Heart left ventricle (tissue), 16 donors: ENCODE data around the gene SPATA2. TPM values are rescaled to one million over a fixed set of nuclear protein-coding genes. Genes with fewer than 3 reads are reported as not detected.

Source experiments
- ATAC-seq, 4 donors: fragments of 200-7000 bp; cut with Tn5 transposase; one replicate each; pipeline ENCODE4 v1.9.1; 2020 to 2022; ENCODE audit warnings: moderate library complexity in 4 of 4, mild to moderate bottlenecking in 3 of 4, moderate number of reproducible peaks in 1 of 4
- DNase-seq, 5 donors: peaks; one replicate each; pipeline ENCODE4 v3.0.0-alpha.2; 2020
- H3K27ac ChIP-seq, 12 donors: fragments of 200-600 bp; sonication (generic) in 4 of 12; one replicate each; pipeline versions ENCODE4 v1.5.0 to v1.8.0; 2016 to 2022; ENCODE audit warnings: mild to moderate bottlenecking in 2 of 12
- H3K27me3 ChIP-seq, 9 donors: fragments of 200-600 bp; sonication (generic) in 2 of 9; one replicate each; pipeline versions ENCODE4 v1.5.1 to v1.8.0; 2016 to 2022; ENCODE audit warnings: mild to moderate bottlenecking in 3 of 9
- H3K36me3 ChIP-seq, 9 donors: fragments of 200-600 bp; sonication (generic) in 2 of 9; one replicate each; pipeline versions ENCODE4 v1.5.0 to v1.8.0; 2018 to 2022; ENCODE audit warnings: mild to moderate bottlenecking in 2 of 9
- H3K4me1 ChIP-seq, 12 donors: fragments of 200-600 bp; sonication (generic) in 4 of 12; one replicate each; pipeline versions ENCODE4 v1.5.0 to v1.8.0; 2016 to 2022; ENCODE audit warnings: mild to moderate bottlenecking in 3 of 12
- H3K4me3 ChIP-seq, 12 donors: fragments of 200-600 bp; sonication (generic) in 4 of 12; one replicate each; pipeline versions ENCODE4 v1.5.0 to v1.8.0; 2017 to 2022; ENCODE audit warnings: mild to moderate bottlenecking in 9 of 12, moderate library complexity in 4 of 12
- H3K9me3 ChIP-seq, 12 donors: fragments of 200-600 bp; sonication (generic) in 4 of 12; one replicate each; pipeline versions ENCODE4 v1.5.0 to v1.8.0; 2016 to 2022; ENCODE audit warnings: mild to moderate bottlenecking in 1 of 12
- POLR2A ChIP-seq, 2 donors: fragments of 450-650 bp; IDR thresholded peaks; one replicate each; pipeline ENCODE4 v1.6.1; 2017; ENCODE audit warnings: antibody characterized with exemption in 2 of 2, mild to moderate bottlenecking in 2 of 2, moderate library complexity in 2 of 2
- WGBS, 4 donors: extraction: QIAGEN DNeasy Blood & Tissue Kit in 2 of 4; methylation state at CpG; one replicate each; pipeline versions ENCODE4 v1.1.5 to v1.1.7; 2013 to 2018; 5-methylcytosine and 5-hydroxymethylcytosine counted together
- intact Hi-C, 10 donors: fragments of 100-400 bp; cut with DNase I; formaldehyde crosslinking; loops; one replicate each; pipeline versions ENCODE4 v1.11.1 to v1.14.2; 2022
- polyA plus RNA-seq, 2 donors: library from polyadenylated mRNA; stranded (reverse); fragments of 200-250 nt; gene quantifications; one replicate each; pipeline ENCODE4 v1.2.3, GENCODE V29; 2013
- total RNA-seq, 9 donors: library from RNA; depleted of rRNA in 2 of 9; stranded (reverse); fragments of >200 nt in 2 of 9; fragmentation: NEBNext Ultra II Directional in 3 of 9; extraction: Animal tissue kit (Norgen Biotek cat#: 25700) in 3 of 9; gene quantifications; one replicate each; pipeline versions ENCODE4 v1.1.0 to v1.2.4, GENCODE V29; 2016 to 2023
- TF ChIP-seq, protein P1 (sequence below), 12 donors: fragments of 200-600 bp; sonication (generic) in 4 of 12; IDR thresholded peaks; one replicate each; pipeline versions ENCODE4 v1.5.0 to v1.8.0; 2018 to 2022; ENCODE audit warnings: antibody characterized with exemption in 12 of 12, mild to moderate bottlenecking in 5 of 12
- donor health status: ischemic (EF 13 %, LVEDD 7.1; RV severe dilation, severe dysfunction).
- donor health status: healthy with polysubstance abuse.
- donor health status: DM: no; HTN: yes; CAD: no.
- donor health status: DM: no; HTN: no; CAD: no.
- donor health status: ischemic (EF 25% LVEDD 6.9; RV normal size, moderate dysfunction).
- donor health status: ischemic (EF 25% LVEDD 5.7; RV mildly dilated, moderate dysfunction).
- donor health status: healthy.
- donor health status: DM: yes; HTN: yes; CAD: no.
- donor health status: ischemic (EF 35%, LVEDD 5.7; RV mildly dilated, moderate dysfunction).
- donor health status: nonischemic (EF 11% LVEDD 7.7; RV severe dilation, severe dysfunction).
- donor health status: DM: yes; HTN: yes; CAD: no.
- donor health status: PGD.
- donor health status: ischemic (EF 29% LVEDD 5.4; RV normal size, mild dysfunction).
- donor health status: nonischemic (EF 23%, LVEDD 6.1; RV moderate dilation, normal function).

The SPATA2 gene
- total and polyA plus RNA-seq, 11 donors = 4.3 to 9.3 (median 7.8) TPM

DNA sequence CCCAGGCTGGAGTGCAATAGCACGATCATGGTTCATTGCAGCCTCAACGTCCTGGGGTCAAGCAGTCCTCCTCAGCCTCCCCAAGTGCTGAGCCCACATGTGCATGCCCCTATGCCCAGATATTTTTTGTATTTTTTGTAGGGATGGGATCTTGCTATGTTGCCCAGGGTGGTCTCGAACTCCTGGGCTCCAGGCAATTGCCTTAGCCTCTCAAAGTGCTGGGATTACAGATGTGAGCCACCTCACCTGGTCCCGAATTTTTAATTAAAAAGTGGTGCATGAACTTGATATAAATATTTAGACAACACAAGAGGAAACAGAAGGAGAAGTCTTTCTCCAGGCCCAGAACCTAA lies 13.8 kb upstream of the SPATA2 start:
- Histone ChIP-seq H3K27ac (no peak overlapping the region), H3K27me3 (no peaks in the 10 kb centered on the region), H3K4me3 (no peak overlapping the region), H3K4me1 (peaks cover 0 to 18% (median 1%) of the 10 kb centered on the region in 12 donors), H3K36me3 (no peaks in the 10 kb centered on the region), H3K9me3 (no peaks in the 10 kb centered on the region)
- ATAC-seq = peak in 1 of 4 donors; percentile 27
- TF ChIP-seq, protein P1, sequence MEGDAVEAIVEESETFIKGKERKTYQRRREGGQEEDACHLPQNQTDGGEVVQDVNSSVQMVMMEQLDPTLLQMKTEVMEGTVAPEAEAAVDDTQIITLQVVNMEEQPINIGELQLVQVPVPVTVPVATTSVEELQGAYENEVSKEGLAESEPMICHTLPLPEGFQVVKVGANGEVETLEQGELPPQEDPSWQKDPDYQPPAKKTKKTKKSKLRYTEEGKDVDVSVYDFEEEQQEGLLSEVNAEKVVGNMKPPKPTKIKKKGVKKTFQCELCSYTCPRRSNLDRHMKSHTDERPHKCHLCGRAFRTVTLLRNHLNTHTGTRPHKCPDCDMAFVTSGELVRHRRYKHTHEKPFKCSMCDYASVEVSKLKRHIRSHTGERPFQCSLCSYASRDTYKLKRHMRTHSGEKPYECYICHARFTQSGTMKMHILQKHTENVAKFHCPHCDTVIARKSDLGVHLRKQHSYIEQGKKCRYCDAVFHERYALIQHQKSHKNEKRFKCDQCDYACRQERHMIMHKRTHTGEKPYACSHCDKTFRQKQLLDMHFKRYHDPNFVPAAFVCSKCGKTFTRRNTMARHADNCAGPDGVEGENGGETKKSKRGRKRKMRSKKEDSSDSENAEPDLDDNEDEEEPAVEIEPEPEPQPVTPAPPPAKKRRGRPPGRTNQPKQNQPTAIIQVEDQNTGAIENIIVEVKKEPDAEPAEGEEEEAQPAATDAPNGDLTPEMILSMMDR (IDR thresholded peaks at IDR 0.05) = no peak
- TF ChIP-seq POLR2A (IDR thresholded peaks at IDR 0.05) = no peak
- DNase-seq = no peak
- 30 to 45% (median 37%) methylated on average over 4 of the region's 4 CpGs for WGBS, 4 donors
- intact Hi-C loops = loop anchor here in 6 of 10 donors (2.0 to 10.0 kb wide), 7 partner anchors 37 to 388 kb away; no protein-coding TSS in a partner anchor

DNA sequence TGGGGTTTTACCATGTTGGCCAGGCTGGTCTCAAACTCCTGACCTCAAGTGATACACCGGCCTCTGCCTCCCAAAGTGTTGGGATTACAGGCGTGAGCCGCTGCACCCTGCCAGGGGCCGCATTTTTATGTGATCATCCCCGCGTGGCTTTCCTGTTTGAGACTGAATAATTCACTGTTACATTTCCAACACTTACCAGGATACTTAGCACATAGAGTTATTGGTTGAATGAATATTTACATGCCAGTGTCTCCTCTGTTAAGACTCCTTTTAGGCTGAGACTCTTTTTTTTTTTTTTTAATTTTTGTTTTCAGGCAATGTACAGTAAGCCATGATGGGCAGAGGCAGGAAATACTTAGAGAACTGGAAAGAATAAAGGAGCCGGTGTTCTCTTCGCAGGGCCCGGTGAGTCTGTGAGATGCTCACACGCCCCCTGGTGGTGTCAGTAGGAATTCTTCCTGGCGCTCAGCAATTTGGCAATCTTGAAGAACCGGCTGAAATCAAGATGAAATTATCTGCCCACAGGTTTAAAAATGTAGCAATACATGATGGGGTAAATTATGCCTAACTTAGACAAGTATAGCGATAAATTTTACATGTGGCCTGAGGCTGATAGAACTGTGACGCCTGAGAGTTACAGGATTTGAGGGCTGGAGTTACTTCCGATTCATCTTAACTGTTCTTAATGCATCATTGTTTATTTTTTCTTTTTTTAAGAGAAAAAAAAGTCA lies 13.2 kb upstream of the SPATA2 start:
- H3K36me3 ChIP-seq = no peaks in the 10 kb centered on the region
- ATAC-seq = peak; percentile 80 to 87 (median 83)
- H3K9me3 ChIP-seq = no peaks in the 10 kb centered on the region
- H3K4me3 ChIP-seq = no peak overlapping the region
- DNase-seq = peak; percentile 65 to 81 (median 73)
- H3K27ac ChIP-seq = peak overlapping the region in 2 of 12 donors; percentile 7 to 61
- 14 to 18% (median 16%) methylated on average over 15 of the region's 15 CpGs for WGBS, 4 donors
- intact Hi-C loops = loop anchor here in 7 of 10 donors (1.0 to 10.0 kb wide), 8 partner anchors 36 to 388 kb away; no protein-coding TSS in a partner anchor
- TF ChIP-seq, protein P1 (IDR thresholded peaks at IDR 0.05) = peak; percentile 86 to 97 (median 92)
- TF ChIP-seq POLR2A (IDR thresholded peaks at IDR 0.05) = no peak
- H3K27me3 ChIP-seq = no peaks in the 10 kb centered on the region
- peaks cover 0 to 18% (median 1%) of the 10 kb centered on the region in 12 donors for H3K4me1 ChIP-seq

DNA sequence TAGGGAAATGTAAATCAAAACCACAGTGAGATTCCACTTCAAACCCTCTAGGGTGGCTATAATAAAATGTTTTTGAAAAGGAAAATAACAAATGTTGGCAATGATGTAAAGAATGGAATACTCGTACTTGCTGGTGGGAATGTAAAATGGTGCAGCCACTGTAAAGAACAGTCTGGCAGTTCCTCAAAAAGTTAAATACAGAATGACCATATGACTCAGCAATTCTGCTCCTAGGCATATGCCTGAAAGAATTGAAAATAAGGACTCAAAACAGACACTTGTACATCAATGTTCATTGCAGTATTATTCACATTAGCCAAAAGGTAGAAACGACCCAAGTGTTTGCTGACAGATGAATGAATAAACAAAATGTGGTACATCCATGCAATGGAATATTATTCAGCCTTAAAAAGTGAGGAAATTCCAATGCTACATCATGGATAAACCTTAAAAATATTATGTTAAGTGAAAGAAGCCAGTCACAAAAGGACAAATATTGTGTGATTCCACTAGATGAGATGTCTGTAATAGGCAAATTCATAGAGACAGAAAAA lies 10.6 kb upstream of the SPATA2 start:
- ATAC-seq (no peak), DNase-seq (no peak)
- Histone ChIP-seq H3K9me3 (no peaks in the 10 kb centered on the region), H3K4me1 (peaks cover 0 to 18% (median 1%) of the 10 kb centered on the region in 12 donors), H3K27me3 (no peaks in the 10 kb centered on the region), H3K27ac (no peak overlapping the region), H3K36me3 (no peaks in the 10 kb centered on the region), H3K4me3 (no peak overlapping the region)
- TF ChIP-seq POLR2A (IDR thresholded peaks at IDR 0.05) = no peak
- TF ChIP-seq, protein P1 (IDR thresholded peaks at IDR 0.05) = no peak
- 80 to 84% (median 83%) methylated on average over 2 of the region's 2 CpGs for WGBS, 4 donors
- intact Hi-C loops = loop anchor here in 5 of 10 donors (5.0 to 10.0 kb wide), 5 partner anchors 34 to 384 kb away; no protein-coding TSS in a partner anchor

DNA sequence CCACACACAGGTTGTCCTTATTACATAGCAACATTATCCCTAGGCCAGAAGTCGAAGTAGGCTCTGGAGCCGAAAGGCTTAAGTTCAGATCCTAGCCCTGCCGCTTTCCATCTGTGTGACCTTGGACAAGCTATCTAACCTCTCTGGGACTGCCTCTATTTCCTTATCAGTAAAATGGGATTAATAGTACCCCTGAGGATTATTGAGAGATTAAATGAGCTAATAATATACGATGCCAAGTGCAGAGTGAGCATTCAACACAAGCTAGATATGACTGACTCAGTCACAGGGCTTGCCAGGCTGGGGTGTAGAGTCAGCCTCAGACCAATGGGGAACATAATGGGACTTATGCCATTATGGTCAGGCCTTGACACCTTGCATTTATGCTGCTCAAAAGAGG lies 8.9 kb upstream of the SPATA2 start:
- DNase-seq = no peak
- 76 to 88% (median 76%) methylated on average over 4 of the region's 4 CpGs for WGBS, 4 donors
- TF ChIP-seq, protein P1 (IDR thresholded peaks at IDR 0.05) = no peak
- TF ChIP-seq POLR2A (IDR thresholded peaks at IDR 0.05) = no peak
- Histone ChIP-seq H3K4me1 (peaks cover 0 to 18% (median 1%) of the 10 kb centered on the region in 12 donors), H3K9me3 (no peaks in the 10 kb centered on the region), H3K4me3 (no peak overlapping the region), H3K36me3 (no peaks in the 10 kb centered on the region), H3K27me3 (no peaks in the 10 kb centered on the region), H3K27ac (no peak overlapping the region)
- intact Hi-C loops = loop anchor here in 2 of 10 donors (10.0 kb wide), 2 partner anchors 309 to 379 kb away; no protein-coding TSS in a partner anchor
- ATAC-seq = no peak
